ENCODE results near the gene GGT7. TPM values are rescaled to one million over a fixed set of nuclear protein-coding genes. Genes with fewer than 3 reads are reported as not detected.
A peak's percentile ranks its signal among the peaks of the same experiment; 100 is the strongest.

Gene GGT7
- total and polyA plus RNA-seq, 9 of the 15 experiments (the other 6 are each of a cell fraction or from before 2014, with no cell fraction given): 0.04 to 18.3 (median 5.9) TPM

DNA sequence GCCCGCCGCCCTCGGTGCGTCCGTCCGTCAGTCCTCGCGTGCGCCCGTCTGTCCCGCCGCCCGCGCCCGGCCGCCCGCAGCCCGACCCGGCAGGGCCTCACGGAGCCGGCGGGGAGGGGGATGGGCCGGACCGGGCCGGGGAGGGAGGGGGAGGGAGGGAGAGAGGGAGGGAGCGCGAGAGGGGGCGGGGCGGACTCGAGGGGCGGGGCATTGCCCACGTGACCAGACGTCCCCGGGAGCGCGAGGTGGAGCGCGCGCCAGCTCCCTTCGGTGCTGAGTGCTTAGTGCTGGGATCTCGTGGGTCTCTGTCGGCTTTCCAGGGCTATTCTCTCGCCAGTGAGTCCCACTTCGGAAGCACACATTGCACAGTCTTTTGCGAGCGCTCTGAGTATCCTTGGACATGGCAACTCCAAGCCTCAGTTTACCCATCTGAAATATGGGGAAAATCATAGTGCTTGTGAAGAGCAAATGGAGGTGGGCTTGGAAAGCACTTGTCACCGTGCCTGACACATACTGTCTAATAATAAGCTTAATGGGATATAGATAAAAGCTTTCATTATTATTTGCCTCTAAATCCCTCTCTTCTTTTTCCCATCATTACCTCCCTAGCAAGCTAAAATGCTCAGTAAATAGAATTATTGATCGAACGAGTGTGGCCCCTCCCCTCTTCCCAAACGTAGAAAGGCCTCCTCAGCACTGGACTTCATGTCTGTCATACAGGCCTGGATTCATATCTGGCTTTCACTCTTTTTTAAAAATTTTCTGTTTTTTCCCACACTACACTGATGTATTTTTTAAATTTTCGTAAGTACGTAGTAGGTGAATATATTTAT is 46.9 kb downstream of the GGT7 start, which contains the start of gene NCOA6 (continued):
- TF ChIP-seq ZNF124 (CRISPR knock-in tag; IDR thresholded peaks at IDR 0.05) (no peak), TBP (optimal IDR thresholded peaks at IDR 0.05; ENCODE audit: low read depth, low read length) (peak; percentile 68), ADNP (tag; IDR thresholded peaks at IDR 0.05) (peak; percentile 86), ZNF764 (CRISPR knock-in tag; IDR thresholded peaks at IDR 0.05; ENCODE audit: low read depth) (no peak), NFIC (IDR thresholded peaks at IDR 0.05) (peak; percentile 39), ZNF785 (CRISPR knock-in tag; IDR thresholded peaks at IDR 0.05) (no peak), CXXC5 (CRISPR knock-in tag; IDR thresholded peaks at IDR 0.05) (peak; percentile 66), KLF1 (tag; IDR thresholded peaks at IDR 0.05) (no peak), NRF1 (conservative IDR thresholded peaks at IDR 0.05 in 1 of 2, IDR thresholded peaks at IDR 0.05 in 1 of 2) (0 out of 4 replicates have a peak, but pooled peaks of 1 of the 2 experiments have one; percentile 35), SIN3A (IDR thresholded peaks at IDR 0.05; ENCODE audit: borderline replicate concordance in 2 of 2, control insufficient read depth in 1 of 2, low read depth in 2 of 2, low read length in 2 of 2) (0 out of 4 replicates have a peak, but pooled peaks of 1 of the 2 experiments have one; percentile 55), ZNF263 (CRISPR knock-in tag; IDR thresholded peaks at IDR 0.05; ENCODE audit: borderline replicate concordance) (no peak), CBX3 (IDR thresholded peaks at IDR 0.05; ENCODE audit: borderline replicate concordance in 1 of 2, low read length in 2 of 2) (peak in 1 of 2 experiments; percentile 81; a peak in 1 of 3 replicates), PML (IDR thresholded peaks at IDR 0.05; ENCODE audit: low read length) (peak; percentile 34; the same call in 1 of the 2 replicates)
- TF ChIP-seq, protein P1, sequence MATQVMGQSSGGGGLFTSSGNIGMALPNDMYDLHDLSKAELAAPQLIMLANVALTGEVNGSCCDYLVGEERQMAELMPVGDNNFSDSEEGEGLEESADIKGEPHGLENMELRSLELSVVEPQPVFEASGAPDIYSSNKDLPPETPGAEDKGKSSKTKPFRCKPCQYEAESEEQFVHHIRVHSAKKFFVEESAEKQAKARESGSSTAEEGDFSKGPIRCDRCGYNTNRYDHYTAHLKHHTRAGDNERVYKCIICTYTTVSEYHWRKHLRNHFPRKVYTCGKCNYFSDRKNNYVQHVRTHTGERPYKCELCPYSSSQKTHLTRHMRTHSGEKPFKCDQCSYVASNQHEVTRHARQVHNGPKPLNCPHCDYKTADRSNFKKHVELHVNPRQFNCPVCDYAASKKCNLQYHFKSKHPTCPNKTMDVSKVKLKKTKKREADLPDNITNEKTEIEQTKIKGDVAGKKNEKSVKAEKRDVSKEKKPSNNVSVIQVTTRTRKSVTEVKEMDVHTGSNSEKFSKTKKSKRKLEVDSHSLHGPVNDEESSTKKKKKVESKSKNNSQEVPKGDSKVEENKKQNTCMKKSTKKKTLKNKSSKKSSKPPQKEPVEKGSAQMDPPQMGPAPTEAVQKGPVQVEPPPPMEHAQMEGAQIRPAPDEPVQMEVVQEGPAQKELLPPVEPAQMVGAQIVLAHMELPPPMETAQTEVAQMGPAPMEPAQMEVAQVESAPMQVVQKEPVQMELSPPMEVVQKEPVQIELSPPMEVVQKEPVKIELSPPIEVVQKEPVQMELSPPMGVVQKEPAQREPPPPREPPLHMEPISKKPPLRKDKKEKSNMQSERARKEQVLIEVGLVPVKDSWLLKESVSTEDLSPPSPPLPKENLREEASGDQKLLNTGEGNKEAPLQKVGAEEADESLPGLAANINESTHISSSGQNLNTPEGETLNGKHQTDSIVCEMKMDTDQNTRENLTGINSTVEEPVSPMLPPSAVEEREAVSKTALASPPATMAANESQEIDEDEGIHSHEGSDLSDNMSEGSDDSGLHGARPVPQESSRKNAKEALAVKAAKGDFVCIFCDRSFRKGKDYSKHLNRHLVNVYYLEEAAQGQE (IDR thresholded peaks at IDR 0.05; ENCODE audit: borderline replicate concordance): peak; percentile 41
- TF ChIP-seq, protein P1 (CRISPR knock-in tag; IDR thresholded peaks at IDR 0.05; ENCODE audit: low read depth): no peak
- TF ChIP-seq, protein P2, sequence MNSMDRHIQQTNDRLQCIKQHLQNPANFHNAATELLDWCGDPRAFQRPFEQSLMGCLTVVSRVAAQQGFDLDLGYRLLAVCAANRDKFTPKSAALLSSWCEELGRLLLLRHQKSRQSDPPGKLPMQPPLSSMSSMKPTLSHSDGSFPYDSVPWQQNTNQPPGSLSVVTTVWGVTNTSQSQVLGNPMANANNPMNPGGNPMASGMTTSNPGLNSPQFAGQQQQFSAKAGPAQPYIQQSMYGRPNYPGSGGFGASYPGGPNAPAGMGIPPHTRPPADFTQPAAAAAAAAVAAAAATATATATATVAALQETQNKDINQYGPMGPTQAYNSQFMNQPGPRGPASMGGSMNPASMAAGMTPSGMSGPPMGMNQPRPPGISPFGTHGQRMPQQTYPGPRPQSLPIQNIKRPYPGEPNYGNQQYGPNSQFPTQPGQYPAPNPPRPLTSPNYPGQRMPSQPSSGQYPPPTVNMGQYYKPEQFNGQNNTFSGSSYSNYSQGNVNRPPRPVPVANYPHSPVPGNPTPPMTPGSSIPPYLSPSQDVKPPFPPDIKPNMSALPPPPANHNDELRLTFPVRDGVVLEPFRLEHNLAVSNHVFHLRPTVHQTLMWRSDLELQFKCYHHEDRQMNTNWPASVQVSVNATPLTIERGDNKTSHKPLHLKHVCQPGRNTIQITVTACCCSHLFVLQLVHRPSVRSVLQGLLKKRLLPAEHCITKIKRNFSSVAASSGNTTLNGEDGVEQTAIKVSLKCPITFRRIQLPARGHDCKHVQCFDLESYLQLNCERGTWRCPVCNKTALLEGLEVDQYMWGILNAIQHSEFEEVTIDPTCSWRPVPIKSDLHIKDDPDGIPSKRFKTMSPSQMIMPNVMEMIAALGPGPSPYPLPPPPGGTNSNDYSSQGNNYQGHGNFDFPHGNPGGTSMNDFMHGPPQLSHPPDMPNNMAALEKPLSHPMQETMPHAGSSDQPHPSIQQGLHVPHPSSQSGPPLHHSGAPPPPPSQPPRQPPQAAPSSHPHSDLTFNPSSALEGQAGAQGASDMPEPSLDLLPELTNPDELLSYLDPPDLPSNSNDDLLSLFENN (IDR thresholded peaks at IDR 0.05; ENCODE audit: low read depth in 2 of 2, low read length in 2 of 2): 0 out of 4 replicates have a peak, but pooled peaks of 1 of the 2 experiments have one; percentile 29
